Erythroblast (primary cell): ENCODE measurements around the gene ACTN1.
"Not testable (repeated sequence)": the region's sequence is repeated elsewhere in the genome, so short reads cannot be mapped to it uniquely, and the experiment has no call there.

Experiments
- DNase-seq, 2 experiments: peaks; one replicate each; lab custom pipeline; 2025; lab: John Stamatoyannopoulos, UW
- GATA1 ChIP-seq: IDR thresholded peaks from 2 replicates; pipeline ENCODE4 v1.6.1; 2011; ENCODE audit warnings: low read depth, mild to moderate bottlenecking, control low read depth, low read length, moderate library complexity
- POLR2A ChIP-seq: IDR thresholded peaks from 2 replicates; pipeline ENCODE4 v1.6.1; 2011; ENCODE audit warnings: mild to moderate bottlenecking, low read length

The ACTN1 gene

DNA sequence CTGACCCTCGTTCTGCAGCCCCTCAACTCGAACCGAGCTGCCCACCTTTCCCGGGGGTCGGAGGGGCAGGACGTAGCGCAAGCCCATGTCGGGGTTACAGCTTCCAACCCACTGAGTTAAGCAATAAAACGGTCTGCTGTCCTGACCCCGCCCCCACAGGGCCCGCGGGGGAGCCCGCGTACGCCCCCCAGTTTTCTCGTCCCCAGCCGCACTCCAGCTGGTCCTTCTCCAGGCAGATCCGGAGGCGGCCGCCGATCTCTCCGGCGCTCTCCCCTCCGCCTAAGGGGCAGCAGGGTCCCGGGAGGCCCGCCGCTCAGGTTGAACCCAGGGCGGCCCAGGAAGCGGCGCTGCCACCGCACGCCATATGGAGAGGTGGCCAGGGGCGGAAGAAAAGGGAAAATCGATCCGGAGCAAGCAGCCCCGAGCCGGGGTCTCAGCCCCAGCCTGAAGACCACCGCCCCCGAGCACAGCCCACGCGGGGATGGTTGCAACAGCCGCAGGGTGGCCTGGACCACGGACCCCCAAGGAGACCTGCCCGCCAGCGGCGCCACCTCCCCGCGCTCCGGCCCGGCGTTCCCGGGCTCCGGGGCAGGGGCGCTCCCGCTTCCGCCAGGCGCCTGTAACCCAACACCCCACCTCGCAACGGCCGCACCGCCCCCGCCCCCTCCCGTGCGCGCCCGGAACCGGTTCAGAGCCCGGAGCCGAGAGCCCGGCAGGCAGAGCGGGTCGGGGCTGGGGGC is 760 bp downstream of the ACTN1 start:
- no peak for TF ChIP-seq POLR2A
- no peak for TF ChIP-seq GATA1
- DNase-seq = peak; percentile 10 to 13

DNA sequence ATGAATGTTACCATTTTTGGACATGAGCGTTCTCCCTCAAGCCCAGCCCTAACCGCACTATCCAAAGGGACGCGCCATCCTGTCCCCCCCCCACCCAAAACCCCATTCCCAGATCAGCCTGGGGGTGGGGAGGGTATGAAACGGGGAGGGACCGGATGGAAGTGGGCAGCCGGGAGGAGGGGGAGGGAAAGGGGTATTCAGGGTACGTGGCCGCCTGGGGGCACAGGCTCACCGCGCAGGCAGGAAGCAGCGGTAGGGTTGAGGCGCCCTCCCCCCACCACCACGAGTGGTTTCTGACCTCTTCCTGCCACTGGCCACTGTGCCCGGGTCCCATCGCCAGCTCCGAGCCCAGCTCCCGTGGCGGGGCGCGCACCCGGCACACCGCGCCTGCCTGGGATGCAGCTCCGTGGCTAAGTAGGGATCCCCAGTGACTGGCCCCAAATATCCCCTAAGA is 1.4 kb downstream of the ACTN1 start:
- DNase-seq = no peak
- TF ChIP-seq GATA1 (no peak), POLR2A (no peak)

GRCh38 chr14:68977180-68977717 is 1.9 kb downstream of the ACTN1 start:
- TF ChIP-seq GATA1 (no peak), POLR2A (no peak)
- no peak for DNase-seq

GRCh38 chr14:68976160-68977067 is 2.7 kb downstream of the ACTN1 start:
- TF ChIP-seq POLR2A (no peak), GATA1 (no peak)
- DNase-seq = no peak

DNA sequence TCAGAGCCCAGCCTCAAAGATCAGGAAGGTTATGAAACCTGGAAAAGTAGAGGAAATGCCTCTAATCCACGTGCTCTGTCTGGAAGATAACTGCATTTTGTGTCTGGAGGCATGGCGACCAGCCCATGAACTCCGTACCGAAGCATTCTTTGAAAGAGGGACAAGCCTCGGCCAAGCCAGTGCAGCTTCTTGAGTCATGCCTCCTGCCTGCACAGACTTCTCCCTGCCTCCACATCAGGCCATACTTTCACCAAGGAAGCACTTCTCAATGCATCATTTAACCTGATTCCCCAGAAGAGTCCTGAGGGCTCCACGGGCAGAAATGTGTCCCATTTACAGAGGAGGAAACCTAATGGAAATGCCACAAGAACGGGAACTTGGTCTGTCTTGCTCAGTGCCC is 3.4 kb downstream of the ACTN1 start:
- TF ChIP-seq POLR2A = no peak
- TF ChIP-seq GATA1 = no peak
- DNase-seq = no peak

DNA sequence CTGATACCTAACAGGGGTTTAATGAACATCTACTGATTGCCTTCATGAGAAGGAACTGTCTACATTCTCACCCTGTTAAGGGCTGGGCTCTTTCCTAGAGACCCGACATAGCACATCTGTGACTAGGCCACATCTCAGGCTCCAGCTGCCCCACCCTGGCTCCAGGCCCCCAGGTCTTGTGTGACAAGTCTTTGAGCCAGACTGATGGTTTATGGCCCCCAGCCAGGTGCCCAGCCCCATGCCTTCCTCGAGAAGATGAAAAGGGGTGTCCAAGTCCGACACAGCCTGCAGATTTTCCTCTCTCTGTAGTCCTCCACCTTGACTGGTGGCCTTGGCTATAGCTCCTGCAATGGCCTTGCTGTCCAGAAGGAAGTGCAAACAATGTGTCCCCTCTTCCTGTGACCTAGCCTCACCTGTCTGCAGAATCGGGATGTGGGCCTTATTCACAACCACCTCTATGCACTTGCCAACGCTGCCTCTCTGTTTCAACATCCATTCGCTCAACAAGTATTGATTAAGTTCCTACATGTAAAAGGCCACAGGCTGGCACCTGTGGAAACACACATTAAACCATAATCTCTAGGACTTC is 4.2 kb downstream of the ACTN1 start:
- no peak for DNase-seq
- no peak for TF ChIP-seq POLR2A
- TF ChIP-seq GATA1 = no peak

DNA sequence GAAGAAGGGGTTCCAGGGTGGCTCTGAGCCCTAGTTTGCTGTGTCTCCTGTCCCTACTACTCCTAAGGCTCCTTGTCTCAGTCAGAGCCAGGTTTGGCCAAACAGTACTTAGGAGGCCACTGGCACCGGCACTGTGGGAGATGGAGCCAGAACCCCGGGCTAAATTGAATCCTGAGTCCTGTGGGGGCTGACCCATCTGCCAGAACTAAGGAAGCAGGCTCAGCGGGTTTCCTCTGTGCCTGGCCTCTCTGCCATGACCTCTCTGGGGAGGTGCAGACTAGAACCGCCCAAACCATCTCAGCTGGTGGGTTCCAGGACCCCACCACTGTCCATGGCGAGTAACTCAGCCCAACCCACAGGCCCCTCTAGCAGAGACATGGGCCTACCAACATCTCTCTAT is 5.5 kb downstream of the ACTN1 start:
- no peak for DNase-seq

GRCh38 chr14:68973219-68973565 is 5.9 kb downstream of the ACTN1 start:
- not testable (repeated sequence) for DNase-seq

More for the DNA sequence above, 5.5 kb downstream of the ACTN1 start:
- TF ChIP-seq GATA1 (no peak), POLR2A (no peak)

- no peak for DNase-seq
- TF ChIP-seq POLR2A = no peak
- TF ChIP-seq GATA1 = no peak
These were observed 6.4 kb downstream of the ACTN1 start for GRCh38 chr14:68972507-68973218.

GRCh38 chr14:68971411-68972035 is 7.6 kb downstream of the ACTN1 start:
- TF ChIP-seq POLR2A (no peak), GATA1 (no peak)
- DNase-seq = no peak

- TF ChIP-seq GATA1 = no peak
- no peak for TF ChIP-seq POLR2A
- DNase-seq = no peak
These were observed 8.4 kb downstream of the ACTN1 start for GRCh38 chr14:68970736-68971135.

GRCh38 chr14:68970038-68970612 is 9.0 kb downstream of the ACTN1 start:
- TF ChIP-seq GATA1 (no peak), POLR2A (no peak)
- DNase-seq = no peak

- no peak for TF ChIP-seq GATA1
- no peak for DNase-seq
These were observed 9.6 kb downstream of the ACTN1 start for GRCh38 chr14:68969278-68970033.
